WTC11 (cell line): ENCODE results near the gene ALOXE3. TPM values are rescaled to one million over a fixed set of nuclear protein-coding genes. Genes with fewer than 3 reads are reported as not detected.

Source experiments
- ATAC-seq: fragments of 200-7000 bp; cut with Tn5 transposase; 2 replicates; pipeline ENCODE4 v1.10.0; 2021; ENCODE audit warnings: mild to moderate bottlenecking, moderate library complexity
- CTCF ChIA-PET: fragments of 300-600 bp; sonication (Branson Sonifier 250); formaldehyde crosslinking; loops from one replicate; lab custom pipeline; 2021; ENCODE audit warnings: antibody characterized with exemption; lab: Charles Lee
- POLR2A ChIA-PET: fragments of 350-600 bp; sonication (Branson Sonifier 250); formaldehyde crosslinking; loops from one replicate; lab custom pipeline; 2021; ENCODE audit warnings: antibody characterized with exemption; lab: Charles Lee
- DNase-seq: peaks from one replicate; pipeline ENCODE4 v3.0.0; 2021; ENCODE audit warnings: low spot score
- H3K27ac Mint-ChIP-seq: 2 replicates; pipeline ENCODE4 v1.8.0; 2021; ENCODE audit warnings: mixed read lengths
- H3K27me3 Mint-ChIP-seq: 2 replicates; pipeline ENCODE4 v1.8.0; 2021; ENCODE audit warnings: low read depth, mild to moderate bottlenecking, moderate library complexity, mixed read lengths
- H3K36me3 Mint-ChIP-seq: 2 replicates; pipeline ENCODE4 v1.8.0; 2021; ENCODE audit warnings: mixed read lengths
- H3K4me1 Mint-ChIP-seq: 2 replicates; pipeline ENCODE4 v1.8.0; 2022; ENCODE audit warnings: mixed read lengths
- H3K4me3 Mint-ChIP-seq: 2 replicates; pipeline ENCODE4 v1.8.0; 2021; ENCODE audit warnings: mild to moderate bottlenecking, moderate library complexity, mixed read lengths
- H3K9me3 Mint-ChIP-seq: 2 replicates; pipeline ENCODE4 v1.8.0; 2021; ENCODE audit warnings: mixed read lengths
- ATF1 ChIP-seq: sonication (generic); formaldehyde crosslinking; IDR thresholded peaks from 2 replicates; pipeline ENCODE4 v1.8.1; 2023; ENCODE audit warnings: mild to moderate bottlenecking, moderate library complexity, missing genetic modification reagents
- CBFB ChIP-seq: sonication (generic); formaldehyde crosslinking; IDR thresholded peaks from 2 replicates; pipeline ENCODE4 v1.8.1; 2022; ENCODE audit warnings: mild to moderate bottlenecking, low read depth, missing genetic modification reagents
- ESRRA ChIP-seq: sonication (generic); formaldehyde crosslinking; IDR thresholded peaks from 2 replicates; pipeline ENCODE4 v1.8.1; 2022; ENCODE audit warnings: mild to moderate bottlenecking, missing genetic modification reagents, borderline replicate concordance
- FOXJ3 ChIP-seq: sonication (generic); formaldehyde crosslinking; IDR thresholded peaks from 2 replicates; pipeline ENCODE4 v1.9.0; 2021; ENCODE audit warnings: missing genetic modification reagents, mild to moderate bottlenecking, borderline replicate concordance
- FOXK1 ChIP-seq: sonication (generic); formaldehyde crosslinking; IDR thresholded peaks from 2 replicates; pipeline ENCODE4 v1.8.0; 2022; ENCODE audit warnings: mild to moderate bottlenecking, moderate library complexity, missing genetic modification reagents
- FOXP1 ChIP-seq: sonication (generic); formaldehyde crosslinking; IDR thresholded peaks from 2 replicates; pipeline ENCODE4 v1.8.0; 2022; ENCODE audit warnings: missing genetic modification reagents, mild to moderate bottlenecking, moderate library complexity, borderline replicate concordance
- IRF2 ChIP-seq: sonication (generic); formaldehyde crosslinking; IDR thresholded peaks from 2 replicates; pipeline ENCODE4 v1.8.0; 2022; ENCODE audit warnings: low read depth, missing genetic modification reagents, borderline replicate concordance
- KAT7 ChIP-seq: sonication (generic); formaldehyde crosslinking; IDR thresholded peaks from 2 replicates; pipeline ENCODE4 v1.8.1; 2023; ENCODE audit warnings: missing genetic modification reagents, mild to moderate bottlenecking, borderline replicate concordance
- NFATC4 ChIP-seq: fragments of 250-450 bp; sonication (Bioruptor Pico); IDR thresholded peaks from 2 replicates; pipeline ENCODE4 v1.9.0; 2021; ENCODE audit warnings: mild to moderate bottlenecking
- NR3C1 ChIP-seq: sonication (generic); formaldehyde crosslinking; conservative IDR thresholded peaks from 2 replicates; pipeline ENCODE4 v1.8.1; 2023; ENCODE audit warnings: low read depth, mild to moderate bottlenecking, missing genetic modification reagents
- PRRX2 ChIP-seq: fragments of 250-450 bp; sonication (Bioruptor Pico); IDR thresholded peaks from 2 replicates; pipeline ENCODE4 v1.8.0; 2021; ENCODE audit warnings: mild to moderate bottlenecking
- SMAD3 ChIP-seq: sonication (generic); formaldehyde crosslinking; IDR thresholded peaks from 2 replicates; pipeline ENCODE4 v1.8.0; 2022; ENCODE audit warnings: missing genetic modification reagents, mild to moderate bottlenecking, borderline replicate concordance
- SMAD4 ChIP-seq: sonication (generic); formaldehyde crosslinking; IDR thresholded peaks from 2 replicates; pipeline ENCODE4 v1.8.0; 2022; ENCODE audit warnings: mild to moderate bottlenecking, missing genetic modification reagents
- SP1 ChIP-seq: sonication (generic); formaldehyde crosslinking; conservative IDR thresholded peaks from 2 replicates; pipeline ENCODE4 v1.8.1; 2022; ENCODE audit warnings: missing genetic modification reagents
- TCF7 ChIP-seq: sonication (generic); formaldehyde crosslinking; IDR thresholded peaks from 2 replicates; pipeline ENCODE4 v1.8.0; 2022; ENCODE audit warnings: mild to moderate bottlenecking, low read depth, missing genetic modification reagents, moderate library complexity
- TEAD4 ChIP-seq: sonication (generic); formaldehyde crosslinking; IDR thresholded peaks from 2 replicates; pipeline ENCODE4 v1.8.0; 2022; ENCODE audit warnings: mild to moderate bottlenecking, missing genetic modification reagents
- ZNF317 ChIP-seq: sonication (generic); formaldehyde crosslinking; IDR thresholded peaks from 2 replicates; pipeline ENCODE4 v1.8.1; 2023; ENCODE audit warnings: low read depth, mild to moderate bottlenecking, moderate library complexity, missing genetic modification reagents, borderline replicate concordance
- ZNF416 ChIP-seq: fragments of 250-450 bp; sonication (Bioruptor Pico); IDR thresholded peaks from 2 replicates; pipeline ENCODE4 v1.9.0; 2021; ENCODE audit warnings: mild to moderate bottlenecking, inconsistent platforms
- ZNF671 ChIP-seq: fragments of 250-450 bp; sonication (Bioruptor Pico); IDR thresholded peaks from 2 replicates; pipeline ENCODE4 v1.8.0; 2021; ENCODE audit warnings: mild to moderate bottlenecking
- total RNA-seq: library from RNA; stranded (reverse); gene quantifications from 3 replicates; pipeline ENCODE4 v1.2.3, GENCODE V29; 2021
- TF ChIP-seq, protein P1 (sequence below): sonication (generic); formaldehyde crosslinking; IDR thresholded peaks from 2 replicates; pipeline ENCODE4 v1.8.0; 2022; ENCODE audit warnings: missing genetic modification reagents
- TF ChIP-seq, protein P2 (sequence below): sonication (generic); formaldehyde crosslinking; IDR thresholded peaks from 2 replicates; pipeline ENCODE4 v1.8.1; 2022; ENCODE audit warnings: missing genetic modification reagents, borderline replicate concordance
- TF ChIP-seq, protein P3 (sequence below): sonication (generic); formaldehyde crosslinking; IDR thresholded peaks from 2 replicates; pipeline ENCODE4 v1.8.0; 2022; ENCODE audit warnings: mild to moderate bottlenecking, missing genetic modification reagents
- TF ChIP-seq, protein P4 (sequence below): sonication (generic); formaldehyde crosslinking; conservative IDR thresholded peaks from 2 replicates; pipeline ENCODE4 v1.8.1; 2023; ENCODE audit warnings: mild to moderate bottlenecking, low read depth, missing genetic modification reagents, moderate library complexity
- TF ChIP-seq, protein P5 (sequence below): fragments of 250-450 bp; sonication (Bioruptor Pico); IDR thresholded peaks from 2 replicates; pipeline ENCODE4 v1.8.0; 2021; ENCODE audit warnings: mild to moderate bottlenecking
- TF ChIP-seq, protein P6 (sequence below): sonication (generic); formaldehyde crosslinking; conservative IDR thresholded peaks from 2 replicates; pipeline ENCODE4 v1.8.1; 2022; ENCODE audit warnings: mild to moderate bottlenecking, missing genetic modification reagents

ALOXE3 gene
- total RNA-seq, 1 experiment from 2014 or later: 0.81 TPM

DNA sequence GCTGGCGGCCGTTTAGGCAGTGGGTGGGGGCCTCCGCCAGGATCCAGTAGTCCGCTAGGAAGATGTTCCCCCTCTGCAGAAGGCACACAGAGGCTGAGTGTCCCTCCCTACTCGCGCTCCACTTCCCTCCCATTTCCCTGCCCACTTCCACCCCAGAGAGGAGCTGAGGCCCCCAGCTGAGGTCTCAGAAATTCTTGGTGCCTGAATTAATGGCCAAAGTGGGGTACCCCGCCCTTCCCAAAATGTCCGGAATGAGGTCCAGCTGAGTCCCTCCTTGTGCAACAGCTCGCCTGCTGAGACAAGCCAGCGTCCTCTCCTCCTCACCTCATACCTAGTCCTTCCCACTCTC is 7.9 kb downstream of the ALOXE3 start:
- H3K27me3 Mint-ChIP-seq: peaks cover 85% of the 10 kb centered on the region
- peak overlapping the region; percentile 42 for H3K4me3 Mint-ChIP-seq
- CTCF ChIA-PET: interaction anchor here (0.7 to 12.6 kb wide), 31 partner anchors 9 to 277 kb away, joined by 3 to 134 read pairs (median 4); partner anchors contain the start of genes ALOX12B, ALOXE3, AURKB and BORCS6

DNA sequence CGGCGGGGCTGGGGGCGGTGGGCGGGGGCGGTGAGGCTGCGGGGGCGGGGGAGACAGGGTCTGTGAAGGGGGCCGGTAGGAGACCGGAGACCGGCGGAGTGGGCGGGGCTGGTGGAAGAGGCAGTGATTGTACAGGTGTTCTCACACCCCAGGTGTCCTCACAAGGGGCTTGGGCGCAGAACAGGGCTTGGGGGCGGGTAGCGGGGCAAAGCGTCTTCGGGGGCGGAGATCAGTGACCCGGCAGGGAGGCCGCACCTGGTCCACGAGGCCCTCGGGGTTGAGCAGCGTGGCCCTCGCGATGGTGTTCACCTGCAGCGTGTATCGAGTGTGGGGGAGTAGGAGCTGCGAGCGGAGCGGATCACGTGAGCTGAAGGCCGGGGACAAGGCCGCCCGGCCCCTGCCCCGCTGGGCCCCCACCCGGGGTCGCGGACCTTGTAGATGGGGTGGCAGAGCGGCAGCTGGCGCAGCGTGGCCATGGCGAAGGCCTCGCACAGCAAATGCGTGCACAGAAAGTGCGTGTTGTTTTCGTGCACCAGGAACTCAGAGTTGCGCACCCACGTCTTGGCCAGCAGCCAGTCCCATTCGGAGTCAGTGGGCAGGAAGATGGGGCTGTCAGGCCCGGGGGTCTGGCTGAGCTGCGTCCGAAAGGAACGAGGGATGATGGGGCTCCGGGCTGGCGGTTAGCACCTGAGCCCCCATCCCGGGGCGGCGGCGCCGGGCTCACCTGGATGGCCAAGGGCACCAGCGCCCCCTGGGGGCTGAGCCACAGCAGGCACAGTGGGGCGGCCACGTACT is 8.5 kb downstream of the ALOXE3 start:
- ATAC-seq (peak; percentile 87), DNase-seq (peak; percentile 90)
- Mint-ChIP-seq H3K27ac (no peak overlapping the region), H3K4me3 (peak overlapping the region; percentile 71), H3K27me3 (peaks cover 79% of the 10 kb centered on the region), H3K36me3 (no peaks in the 10 kb centered on the region), H3K9me3 (no peaks in the 10 kb centered on the region), H3K4me1 (peaks cover 4% of the 10 kb centered on the region; the same call in 1 of the 2 replicates)
- ChIA-PET POLR2A (no interaction called here), CTCF (interaction anchor here (0.8 to 12.6 kb wide), 29 partner anchors 9 to 276 kb away, joined by 3 to 134 read pairs (median 5); partner anchors contain the start of genes ALOX12B, ALOXE3, BORCS6 and CNTROB)
- TF ChIP-seq ATF1 (CRISPR knock-in tag) (no peak), ZNF416 (CRISPR knock-in tag) (no peak), FOXK1 (peak; percentile 55; the same call in 1 of the 2 replicates), TEAD4 (CRISPR knock-in tag) (no peak), NFATC4 (no peak), CBFB (CRISPR knock-in tag) (no peak), SP1 (CRISPR knock-in tag) (peak; percentile 76), NR3C1 (CRISPR knock-in tag) (no peak), ESRRA (CRISPR knock-in tag) (no peak), PRRX2 (CRISPR knock-in tag) (no peak), FOXJ3 (CRISPR knock-in tag) (no peak), SMAD3 (no peak), SMAD4 (no peak), FOXP1 (peak; percentile 94), KAT7 (CRISPR knock-in tag) (no peak), IRF2 (CRISPR knock-in tag) (no peak), ZNF671 (no peak)
- TF ChIP-seq, protein P1, sequence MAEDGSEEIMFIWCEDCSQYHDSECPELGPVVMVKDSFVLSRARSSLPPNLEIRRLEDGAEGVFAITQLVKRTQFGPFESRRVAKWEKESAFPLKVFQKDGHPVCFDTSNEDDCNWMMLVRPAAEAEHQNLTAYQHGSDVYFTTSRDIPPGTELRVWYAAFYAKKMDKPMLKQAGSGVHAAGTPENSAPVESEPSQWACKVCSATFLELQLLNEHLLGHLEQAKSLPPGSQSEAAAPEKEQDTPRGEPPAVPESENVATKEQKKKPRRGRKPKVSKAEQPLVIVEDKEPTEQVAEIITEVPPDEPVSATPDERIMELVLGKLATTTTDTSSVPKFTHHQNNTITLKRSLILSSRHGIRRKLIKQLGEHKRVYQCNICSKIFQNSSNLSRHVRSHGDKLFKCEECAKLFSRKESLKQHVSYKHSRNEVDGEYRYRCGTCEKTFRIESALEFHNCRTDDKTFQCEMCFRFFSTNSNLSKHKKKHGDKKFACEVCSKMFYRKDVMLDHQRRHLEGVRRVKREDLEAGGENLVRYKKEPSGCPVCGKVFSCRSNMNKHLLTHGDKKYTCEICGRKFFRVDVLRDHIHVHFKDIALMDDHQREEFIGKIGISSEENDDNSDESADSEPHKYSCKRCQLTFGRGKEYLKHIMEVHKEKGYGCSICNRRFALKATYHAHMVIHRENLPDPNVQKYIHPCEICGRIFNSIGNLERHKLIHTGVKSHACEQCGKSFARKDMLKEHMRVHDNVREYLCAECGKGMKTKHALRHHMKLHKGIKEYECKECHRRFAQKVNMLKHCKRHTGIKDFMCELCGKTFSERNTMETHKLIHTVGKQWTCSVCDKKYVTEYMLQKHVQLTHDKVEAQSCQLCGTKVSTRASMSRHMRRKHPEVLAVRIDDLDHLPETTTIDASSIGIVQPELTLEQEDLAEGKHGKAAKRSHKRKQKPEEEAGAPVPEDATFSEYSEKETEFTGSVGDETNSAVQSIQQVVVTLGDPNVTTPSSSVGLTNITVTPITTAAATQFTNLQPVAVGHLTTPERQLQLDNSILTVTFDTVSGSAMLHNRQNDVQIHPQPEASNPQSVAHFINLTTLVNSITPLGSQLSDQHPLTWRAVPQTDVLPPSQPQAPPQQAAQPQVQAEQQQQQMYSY (CRISPR knock-in tag): no peak; the same call in 1 of the 2 replicates
- TF ChIP-seq, protein P2, sequence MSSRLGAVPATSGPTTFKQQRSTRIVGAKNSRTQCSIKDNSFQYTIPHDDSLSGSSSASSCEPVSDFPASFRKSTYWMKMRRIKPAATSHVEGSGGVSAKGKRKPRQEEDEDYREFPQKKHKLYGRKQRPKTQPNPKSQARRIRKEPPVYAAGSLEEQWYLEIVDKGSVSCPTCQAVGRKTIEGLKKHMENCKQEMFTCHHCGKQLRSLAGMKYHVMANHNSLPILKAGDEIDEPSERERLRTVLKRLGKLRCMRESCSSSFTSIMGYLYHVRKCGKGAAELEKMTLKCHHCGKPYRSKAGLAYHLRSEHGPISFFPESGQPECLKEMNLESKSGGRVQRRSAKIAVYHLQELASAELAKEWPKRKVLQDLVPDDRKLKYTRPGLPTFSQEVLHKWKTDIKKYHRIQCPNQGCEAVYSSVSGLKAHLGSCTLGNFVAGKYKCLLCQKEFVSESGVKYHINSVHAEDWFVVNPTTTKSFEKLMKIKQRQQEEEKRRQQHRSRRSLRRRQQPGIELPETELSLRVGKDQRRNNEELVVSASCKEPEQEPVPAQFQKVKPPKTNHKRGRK (CRISPR knock-in tag): no peak
- TF ChIP-seq, protein P3, sequence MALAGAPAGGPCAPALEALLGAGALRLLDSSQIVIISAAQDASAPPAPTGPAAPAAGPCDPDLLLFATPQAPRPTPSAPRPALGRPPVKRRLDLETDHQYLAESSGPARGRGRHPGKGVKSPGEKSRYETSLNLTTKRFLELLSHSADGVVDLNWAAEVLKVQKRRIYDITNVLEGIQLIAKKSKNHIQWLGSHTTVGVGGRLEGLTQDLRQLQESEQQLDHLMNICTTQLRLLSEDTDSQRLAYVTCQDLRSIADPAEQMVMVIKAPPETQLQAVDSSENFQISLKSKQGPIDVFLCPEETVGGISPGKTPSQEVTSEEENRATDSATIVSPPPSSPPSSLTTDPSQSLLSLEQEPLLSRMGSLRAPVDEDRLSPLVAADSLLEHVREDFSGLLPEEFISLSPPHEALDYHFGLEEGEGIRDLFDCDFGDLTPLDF (CRISPR knock-in tag): no peak; the same call in 1 of the 2 replicates
- TF ChIP-seq, protein P4, sequence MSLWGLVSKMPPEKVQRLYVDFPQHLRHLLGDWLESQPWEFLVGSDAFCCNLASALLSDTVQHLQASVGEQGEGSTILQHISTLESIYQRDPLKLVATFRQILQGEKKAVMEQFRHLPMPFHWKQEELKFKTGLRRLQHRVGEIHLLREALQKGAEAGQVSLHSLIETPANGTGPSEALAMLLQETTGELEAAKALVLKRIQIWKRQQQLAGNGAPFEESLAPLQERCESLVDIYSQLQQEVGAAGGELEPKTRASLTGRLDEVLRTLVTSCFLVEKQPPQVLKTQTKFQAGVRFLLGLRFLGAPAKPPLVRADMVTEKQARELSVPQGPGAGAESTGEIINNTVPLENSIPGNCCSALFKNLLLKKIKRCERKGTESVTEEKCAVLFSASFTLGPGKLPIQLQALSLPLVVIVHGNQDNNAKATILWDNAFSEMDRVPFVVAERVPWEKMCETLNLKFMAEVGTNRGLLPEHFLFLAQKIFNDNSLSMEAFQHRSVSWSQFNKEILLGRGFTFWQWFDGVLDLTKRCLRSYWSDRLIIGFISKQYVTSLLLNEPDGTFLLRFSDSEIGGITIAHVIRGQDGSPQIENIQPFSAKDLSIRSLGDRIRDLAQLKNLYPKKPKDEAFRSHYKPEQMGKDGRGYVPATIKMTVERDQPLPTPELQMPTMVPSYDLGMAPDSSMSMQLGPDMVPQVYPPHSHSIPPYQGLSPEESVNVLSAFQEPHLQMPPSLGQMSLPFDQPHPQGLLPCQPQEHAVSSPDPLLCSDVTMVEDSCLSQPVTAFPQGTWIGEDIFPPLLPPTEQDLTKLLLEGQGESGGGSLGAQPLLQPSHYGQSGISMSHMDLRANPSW (CRISPR knock-in tag): no peak

More for the DNA sequence above, 7.9 kb downstream of the ALOXE3 start:
- DNase-seq (no peak), ATAC-seq (no peak)
- Mint-ChIP-seq H3K9me3 (no peaks in the 10 kb centered on the region), H3K36me3 (no peaks in the 10 kb centered on the region), H3K27ac (no peak overlapping the region), H3K4me1 (peaks cover 4% of the 10 kb centered on the region; the same call in 1 of the 2 replicates)
- POLR2A ChIA-PET: no interaction called here
- TF ChIP-seq, protein P5, sequence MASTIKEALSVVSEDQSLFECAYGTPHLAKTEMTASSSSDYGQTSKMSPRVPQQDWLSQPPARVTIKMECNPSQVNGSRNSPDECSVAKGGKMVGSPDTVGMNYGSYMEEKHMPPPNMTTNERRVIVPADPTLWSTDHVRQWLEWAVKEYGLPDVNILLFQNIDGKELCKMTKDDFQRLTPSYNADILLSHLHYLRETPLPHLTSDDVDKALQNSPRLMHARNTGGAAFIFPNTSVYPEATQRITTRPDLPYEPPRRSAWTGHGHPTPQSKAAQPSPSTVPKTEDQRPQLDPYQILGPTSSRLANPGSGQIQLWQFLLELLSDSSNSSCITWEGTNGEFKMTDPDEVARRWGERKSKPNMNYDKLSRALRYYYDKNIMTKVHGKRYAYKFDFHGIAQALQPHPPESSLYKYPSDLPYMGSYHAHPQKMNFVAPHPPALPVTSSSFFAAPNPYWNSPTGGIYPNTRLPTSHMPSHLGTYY (CRISPR knock-in tag): no peak
- TF ChIP-seq, protein P6, sequence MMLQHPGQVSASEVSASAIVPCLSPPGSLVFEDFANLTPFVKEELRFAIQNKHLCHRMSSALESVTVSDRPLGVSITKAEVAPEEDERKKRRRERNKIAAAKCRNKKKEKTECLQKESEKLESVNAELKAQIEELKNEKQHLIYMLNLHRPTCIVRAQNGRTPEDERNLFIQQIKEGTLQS: no peak
- no peak for TF ChIP-seq ZNF317 (CRISPR knock-in tag)
- no peak for TF ChIP-seq TCF7 (CRISPR knock-in tag)
